ENCODE results near the gene DYNLRB2.
A peak's percentile ranks its signal among the peaks of the same experiment; 100 is the strongest.

- TF ChIP-seq POLR2A (IDR thresholded peaks at IDR 0.05) (no peak), CTCF (IDR thresholded peaks at IDR 0.05) (peak; percentile 50 to 88 (median 82))
Measured at GRCh38 chr16:80526418-80527061, 14.3 kb upstream of the DYNLRB2 start.
